Breast epithelium (tissue), 4 donors: ENCODE results near the gene OPHN1. TPM values are rescaled to one million over a fixed set of nuclear protein-coding genes. Genes with fewer than 3 reads are reported as not detected.

ENCODE experiments used
- DNase-seq, 2 donors: peaks; one replicate each; pipeline ENCODE4 v3.0.0-alpha.2; 2019; ENCODE audit warnings: low spot score in 2 of 2
- H3K27ac ChIP-seq, 2 donors: fragments of 200-600 bp; sonication (generic) in 1 of 2; one replicate each; pipeline ENCODE4 v1.5.1; 2016 to 2019; ENCODE audit warnings: mild to moderate bottlenecking in 1 of 2
- H3K27me3 ChIP-seq, 2 donors: fragments of 200-600 bp; sonication (generic) in 1 of 2; one replicate each; pipeline versions ENCODE4 v1.5.1 to v1.6.0; 2017 to 2019; ENCODE audit warnings: control low read depth in 1 of 2, mild to moderate bottlenecking in 1 of 2
- H3K36me3 ChIP-seq: fragments of 200-600 bp; one replicate; pipeline ENCODE4 v1.5.1; 2019
- H3K4me1 ChIP-seq, 2 donors: fragments of 200-600 bp; sonication (generic); one replicate each; pipeline ENCODE4 v1.5.1; 2016 to 2019; ENCODE audit warnings: control low read depth in 1 of 2
- H3K4me3 ChIP-seq, 3 donors: fragments of 200-600 bp; sonication (generic); 1 replicate in 2 of 3; 2 replicates in 1 of 3; pipeline ENCODE4 v1.5.1; 2016 to 2019; ENCODE audit warnings: mild to moderate bottlenecking in 3 of 3, moderate library complexity in 2 of 3
- H3K9me3 ChIP-seq, 2 donors: fragments of 200-600 bp; sonication (generic) in 1 of 2; one replicate each; pipeline ENCODE4 v1.5.1; 2016 to 2019; ENCODE audit warnings: control low read depth in 1 of 2
- CTCF ChIP-seq, 3 donors: fragments of 450-650 bp; IDR thresholded peaks; one replicate each; pipeline ENCODE4 v1.5.1; 2016 to 2017; ENCODE audit warnings: antibody characterized with exemption in 3 of 3, mild to moderate bottlenecking in 3 of 3, moderate library complexity in 3 of 3
- POLR2A ChIP-seq: fragments of 450-650 bp; IDR thresholded peaks from one replicate; pipeline ENCODE4 v1.6.1; 2016; ENCODE audit warnings: antibody characterized with exemption, mild to moderate bottlenecking, moderate library complexity
- POLR2AphosphoS5 ChIP-seq, 3 donors: sonication (generic); formaldehyde crosslinking; IDR thresholded peaks; one replicate each; pipeline ENCODE4 v1.6.1; 2017; ENCODE audit warnings: antibody characterized with exemption in 3 of 3
- intact Hi-C: fragments of 100-400 bp; cut with DNase I; formaldehyde crosslinking; loops from one replicate; pipeline ENCODE4 v1.15.1; 2023; ENCODE audit warnings: low total_unique reads
- total RNA-seq, 3 donors: library from RNA; depleted of rRNA; stranded (reverse); fragments of >200 nt; gene quantifications; one replicate each; pipeline ENCODE4 v1.1.0, GENCODE V29; 2016

The OPHN1 gene
- total RNA-seq, 3 donors from 2014 or later: 9.5 to 20.2 (median 14.6) TPM

GRCh38 chrX:68186552-68187262 lies 246.6 kb downstream of the OPHN1 start:
- intact Hi-C loops: no loop called here
- TF ChIP-seq CTCF (IDR thresholded peaks at IDR 0.05): no peak
- no peak for TF ChIP-seq POLR2AphosphoS5 (IDR thresholded peaks at IDR 0.05)
- TF ChIP-seq POLR2A: no peak
- no peaks in the 10 kb centered on the region for H3K36me3 ChIP-seq
- no peak overlapping the region for H3K4me3 ChIP-seq
- DNase-seq: no peak
- H3K4me1 ChIP-seq: no peaks in the 10 kb centered on the region
- H3K9me3 ChIP-seq: no peaks in the 10 kb centered on the region
- H3K27me3 ChIP-seq: peaks cover 0 to 50% of the 10 kb centered on the region in 2 donors
- no peak overlapping the region for H3K27ac ChIP-seq

DNA sequence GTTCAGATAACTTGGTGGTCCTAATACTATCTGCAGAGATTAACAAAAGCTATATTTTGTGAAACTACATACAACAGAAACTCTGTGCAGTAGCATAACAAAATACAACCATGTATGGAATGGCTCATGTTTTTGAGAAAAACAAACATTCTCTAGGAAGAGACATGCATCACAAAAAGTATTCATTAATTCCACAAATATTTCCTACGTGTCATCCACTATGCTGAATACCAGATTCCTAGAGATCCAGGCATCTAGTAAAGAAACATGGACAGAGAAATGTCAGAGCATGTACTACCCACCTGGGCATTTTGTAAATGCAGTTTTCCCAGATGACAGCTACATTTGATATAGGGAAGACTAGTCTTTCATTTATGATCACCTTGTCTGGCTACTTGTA lies 248.1 kb downstream of the OPHN1 start:
- TF ChIP-seq POLR2AphosphoS5 (IDR thresholded peaks at IDR 0.05) (no peak), POLR2A (no peak), CTCF (IDR thresholded peaks at IDR 0.05) (no peak)
- Histone ChIP-seq H3K27ac (no peak overlapping the region), H3K9me3 (no peaks in the 10 kb centered on the region), H3K4me1 (no peaks in the 10 kb centered on the region), H3K36me3 (no peaks in the 10 kb centered on the region), H3K4me3 (no peak overlapping the region), H3K27me3 (peaks cover 0 to 46% of the 10 kb centered on the region in 2 donors)
- no peak for DNase-seq
- intact Hi-C loops: no loop called here

GRCh38 chrX:68183612-68184214 lies 249.6 kb downstream of the OPHN1 start:
- no peak for TF ChIP-seq CTCF (IDR thresholded peaks at IDR 0.05)
- TF ChIP-seq POLR2A: no peak
- TF ChIP-seq POLR2AphosphoS5 (IDR thresholded peaks at IDR 0.05): no peak
- DNase-seq: no peak
- intact Hi-C loops: no loop called here
- Histone ChIP-seq H3K27ac (no peak overlapping the region), H3K36me3 (no peaks in the 10 kb centered on the region), H3K4me1 (no peaks in the 10 kb centered on the region), H3K27me3 (peaks cover 0 to 38% of the 10 kb centered on the region in 2 donors), H3K9me3 (no peaks in the 10 kb centered on the region), H3K4me3 (no peak overlapping the region)

DNA sequence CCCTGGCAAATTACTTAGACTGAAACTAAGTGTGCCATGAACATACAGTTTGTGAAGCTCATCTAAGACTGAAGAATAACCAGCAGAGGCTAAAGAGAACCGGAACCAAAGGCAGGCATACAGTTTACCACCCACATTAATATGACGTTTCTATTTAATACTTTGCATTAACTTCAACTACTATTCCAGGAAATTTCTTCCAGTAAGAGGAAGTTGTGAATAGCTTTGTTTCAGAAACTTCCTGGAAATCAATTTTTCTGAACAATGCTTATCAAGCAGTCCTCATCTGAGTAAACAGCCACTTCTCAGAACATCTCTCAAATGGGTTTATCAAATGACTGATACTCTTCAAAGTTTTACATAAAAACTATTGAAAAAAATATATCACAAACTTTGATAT lies 252.7 kb downstream of the OPHN1 start:
- H3K4me3 ChIP-seq: no peak overlapping the region

More for the DNA sequence above, 252.7 kb downstream of the OPHN1 start:
- Histone ChIP-seq H3K9me3 (no peaks in the 10 kb centered on the region), H3K27ac (no peak overlapping the region), H3K4me1 (no peaks in the 10 kb centered on the region), H3K36me3 (no peaks in the 10 kb centered on the region), H3K27me3 (peaks cover 0 to 21% of the 10 kb centered on the region in 2 donors)
- DNase-seq: no peak
- TF ChIP-seq POLR2A: no peak
- TF ChIP-seq CTCF (IDR thresholded peaks at IDR 0.05): no peak
- no peak for TF ChIP-seq POLR2AphosphoS5 (IDR thresholded peaks at IDR 0.05)
- intact Hi-C loops: no loop called here
